CD4-positive, alpha-beta T cell treated with Interleukin-2 at 100 ng/mL for 4 hours (primary cell): ENCODE measurements around the gene FBXW8.

Experiments used
- DNase-seq: peaks from one replicate; pipeline ENCODE4 v3.0.0-alpha.2; 2020; ENCODE audit warnings: low spot score

FBXW8 gene

DNA sequence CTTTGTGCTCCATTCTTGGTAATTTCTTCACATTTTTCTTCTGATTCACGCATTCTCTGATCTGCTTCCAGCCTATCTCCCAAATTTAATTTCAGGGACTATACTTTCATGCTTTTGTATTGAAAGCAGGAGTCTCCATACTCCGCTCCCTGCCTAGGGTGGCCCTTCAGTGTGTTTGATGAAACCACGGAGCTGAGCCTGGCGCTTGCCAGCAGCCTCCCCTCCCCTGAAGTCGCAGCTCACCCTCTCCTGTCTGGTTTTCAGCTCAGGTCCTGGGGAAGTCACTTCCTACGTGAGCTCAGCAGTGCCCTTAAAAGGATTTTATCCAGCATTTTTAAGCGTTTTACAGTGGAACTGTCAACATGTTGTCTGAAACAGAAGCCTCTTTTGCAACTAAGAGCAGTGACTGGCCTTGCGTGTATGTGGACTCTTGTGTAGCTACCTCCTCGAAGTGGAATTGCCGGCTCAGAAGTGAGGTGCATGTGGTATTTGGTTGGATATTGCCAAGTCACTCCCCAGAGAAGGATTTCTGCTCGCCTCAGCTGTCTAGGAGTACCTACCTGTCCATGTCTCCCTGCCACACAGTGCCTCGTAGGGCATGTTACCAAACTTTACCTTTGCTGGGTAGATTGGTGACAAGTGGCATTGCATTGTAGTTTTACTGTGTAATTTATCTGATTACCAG, 109.9 kb downstream of the FBXW8 start:
- no peak for DNase-seq

DNA sequence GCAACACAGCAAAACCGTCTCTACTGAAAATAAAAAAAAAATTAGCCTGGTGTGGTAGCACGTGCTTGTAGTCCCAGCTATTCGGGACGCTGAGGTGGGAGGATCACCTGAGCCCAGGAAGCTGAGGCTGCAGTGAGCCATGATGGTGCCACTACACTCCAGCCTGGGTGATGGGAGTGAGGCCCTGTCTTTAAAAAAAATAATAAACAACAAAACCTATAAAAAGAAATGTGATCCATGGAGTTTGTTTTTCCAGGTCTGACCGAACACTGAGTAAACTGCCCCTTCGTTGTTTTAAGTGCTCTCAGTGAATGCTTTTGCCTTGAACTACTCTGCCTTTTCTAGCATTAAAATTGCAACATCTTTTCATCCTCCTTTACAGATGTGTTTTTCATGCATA, 111.7 kb downstream of the FBXW8 start:
- DNase-seq, result no peak

DNA sequence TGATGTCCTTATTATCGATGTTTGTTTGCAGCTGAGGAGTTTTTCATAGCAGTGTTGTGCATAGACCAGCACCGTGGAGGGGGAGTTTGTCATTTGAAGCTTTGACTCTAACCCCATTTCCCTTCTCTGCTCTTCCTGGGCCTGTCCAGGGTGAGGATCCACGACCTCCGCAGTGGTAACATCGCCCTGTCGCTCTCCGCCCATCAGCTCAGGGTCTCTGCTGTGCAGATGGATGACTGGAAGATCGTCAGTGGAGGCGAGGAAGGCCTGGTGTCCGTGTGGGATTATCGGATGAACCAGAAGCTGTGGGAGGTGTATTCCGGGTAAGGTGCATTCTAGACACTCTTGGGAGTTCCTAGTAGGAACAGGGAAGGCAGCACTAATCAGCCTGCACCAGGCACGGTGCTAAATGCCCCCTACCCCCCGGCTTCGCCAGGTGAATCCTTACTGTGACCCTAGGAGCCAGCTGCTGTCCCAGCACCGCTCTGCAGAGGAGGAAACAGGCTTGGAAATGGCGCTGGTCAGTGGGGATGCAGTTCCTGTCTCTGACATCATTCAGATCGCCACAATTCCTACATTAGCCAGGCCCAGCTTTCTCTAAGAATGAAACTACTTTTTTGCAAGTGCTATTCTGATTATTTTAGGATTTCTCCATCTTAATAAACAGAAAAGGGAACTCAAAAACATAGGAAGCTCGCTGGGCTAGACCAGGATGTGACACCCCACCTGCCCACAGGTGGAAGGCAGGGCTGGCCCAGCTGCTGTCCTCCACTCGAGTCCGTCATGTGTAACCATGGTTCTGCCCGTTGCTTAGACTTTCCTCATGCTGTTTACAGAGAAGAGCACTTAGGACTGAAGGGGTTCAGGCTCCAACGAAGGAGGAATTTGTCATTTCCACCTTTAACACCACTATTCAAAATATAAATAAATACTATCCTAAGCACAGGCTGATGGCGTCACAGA, 113.5 kb downstream of the FBXW8 start:
- no peak for DNase-seq

DNA sequence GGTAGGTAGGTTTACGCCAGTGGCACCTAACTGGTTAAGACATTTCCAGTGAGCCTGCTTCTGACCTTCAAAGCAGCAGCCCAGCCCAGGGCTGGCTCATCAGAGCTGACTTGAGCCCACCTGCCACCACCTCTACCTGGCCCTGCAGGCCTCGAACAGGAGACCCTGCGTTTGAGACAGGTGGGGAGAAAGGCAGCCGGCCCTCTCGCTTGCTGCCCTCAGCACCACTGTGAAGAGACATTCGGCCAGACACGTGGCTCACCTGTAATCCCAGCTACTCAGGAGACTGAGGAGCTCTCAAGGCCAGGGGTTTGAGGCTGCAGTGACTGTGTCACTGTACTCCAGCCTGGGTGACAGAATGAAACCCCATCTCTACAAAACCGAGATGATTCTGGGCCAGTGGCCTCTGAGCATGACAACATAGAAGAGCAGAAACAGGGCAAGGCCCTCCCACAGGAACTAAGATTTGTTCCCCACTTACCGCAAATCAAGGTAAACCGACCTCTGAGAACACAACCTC, 114.3 kb downstream of the FBXW8 start:
- DNase-seq, result no peak

DNA sequence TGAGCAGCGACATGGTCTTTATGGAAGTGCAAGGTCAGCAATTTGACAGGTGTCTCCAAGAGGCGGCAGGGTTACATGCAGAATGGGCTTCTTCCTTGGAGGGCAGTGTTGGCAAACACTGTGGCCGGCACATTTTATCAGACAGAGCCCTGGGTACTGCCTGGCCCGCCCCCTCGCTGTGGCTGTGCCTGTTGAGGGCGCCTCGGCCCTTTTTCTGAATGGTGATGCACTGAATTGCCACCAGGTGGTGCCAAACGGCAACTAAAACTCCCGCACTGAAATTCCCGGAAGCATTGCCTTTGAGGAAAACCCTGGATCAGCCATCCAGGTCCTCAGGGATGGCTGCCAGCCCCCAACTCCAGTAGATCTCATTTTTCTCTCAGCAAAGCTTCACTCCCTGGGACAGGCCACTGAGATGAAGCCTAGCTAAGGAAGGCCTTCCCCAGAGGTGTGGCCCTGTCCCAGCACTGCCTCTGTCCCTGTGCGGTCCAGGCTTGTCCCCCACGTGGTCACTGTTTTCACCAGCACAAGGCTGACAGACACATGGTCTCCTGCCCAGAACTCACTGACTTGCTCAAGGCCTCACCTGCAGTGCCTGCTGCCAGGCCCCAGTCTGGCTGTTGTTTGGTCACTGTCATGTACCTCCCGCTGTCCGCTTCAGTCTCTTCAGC, 114.9 kb downstream of the FBXW8 start:
- peak; percentile 51 for DNase-seq

DNA sequence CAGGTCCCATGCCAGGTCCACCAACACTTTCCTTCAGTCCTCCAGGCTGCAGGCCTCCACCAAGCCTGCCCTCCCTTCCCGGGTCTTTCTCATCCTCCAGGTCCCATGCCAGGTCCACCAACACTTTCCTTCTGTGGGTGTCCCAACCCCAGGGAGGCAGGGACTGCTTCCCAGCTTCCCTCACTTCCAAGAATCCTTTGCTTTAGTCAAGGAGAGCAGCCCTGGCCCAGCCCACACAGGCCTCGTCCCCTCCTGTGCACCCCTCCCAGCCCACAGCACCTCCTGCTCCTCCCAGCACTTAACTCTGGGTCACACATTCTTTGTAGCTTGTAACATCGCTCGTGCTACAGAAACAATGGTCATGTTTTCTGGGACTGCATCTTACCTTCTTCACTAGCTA, 115.6 kb downstream of the FBXW8 start:
- no peak for DNase-seq

DNA sequence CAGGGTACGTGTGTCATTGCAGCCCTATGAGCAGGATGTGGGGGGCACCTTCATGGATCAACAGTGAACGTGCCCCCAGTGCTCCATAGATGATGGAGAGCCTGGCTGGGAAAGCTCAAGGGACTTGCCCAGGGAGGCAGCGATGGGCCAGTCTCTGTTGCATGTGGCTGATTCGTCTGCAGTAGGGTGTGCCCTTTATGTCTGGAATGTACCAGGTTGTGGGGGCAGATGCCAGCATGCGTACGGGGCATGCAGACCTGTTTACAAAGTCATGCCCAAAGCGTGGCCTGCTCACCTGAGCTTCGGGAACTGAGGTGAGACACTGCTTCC, 116.1 kb downstream of the FBXW8 start:
- no peak for DNase-seq

DNA sequence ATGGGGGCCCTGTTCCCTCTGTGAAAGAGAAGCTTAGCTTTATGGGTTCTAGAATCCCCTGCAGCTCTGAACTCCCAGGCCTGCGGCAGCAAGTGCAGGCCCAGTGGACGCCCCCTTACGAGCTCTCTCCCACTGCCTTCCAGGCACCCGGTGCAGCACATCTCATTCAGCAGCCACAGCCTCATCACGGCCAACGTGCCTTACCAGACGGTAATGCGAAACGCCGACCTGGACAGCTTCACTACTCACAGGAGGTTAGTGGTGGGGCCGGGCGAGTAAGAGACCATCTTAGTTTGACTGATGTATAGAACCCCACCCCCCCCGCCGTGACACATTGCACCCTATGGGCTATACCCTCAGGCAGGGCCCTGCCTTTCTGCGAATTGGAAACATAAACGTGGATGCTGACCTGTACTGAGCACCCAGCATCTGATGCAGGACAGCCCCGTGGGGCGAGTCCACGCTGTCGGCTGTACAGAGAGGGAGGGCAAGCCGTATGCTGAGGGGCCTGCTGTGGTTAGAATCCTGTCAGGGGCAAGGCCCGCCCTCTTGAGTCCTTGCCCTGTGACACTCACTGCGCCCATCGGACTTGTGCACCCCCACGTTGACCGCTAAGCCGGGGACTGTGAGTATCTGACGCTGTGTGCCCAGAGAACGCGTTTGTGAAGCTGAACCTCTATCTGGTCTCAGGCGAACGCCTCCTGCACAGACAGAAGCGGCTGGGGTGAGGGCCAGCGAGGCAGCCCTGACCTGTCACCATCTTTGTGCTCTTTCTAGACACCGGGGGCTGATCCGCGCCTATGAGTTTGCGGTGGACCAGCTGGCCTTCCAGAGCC, 116.7 kb downstream of the FBXW8 start:
- no peak for DNase-seq

DNA sequence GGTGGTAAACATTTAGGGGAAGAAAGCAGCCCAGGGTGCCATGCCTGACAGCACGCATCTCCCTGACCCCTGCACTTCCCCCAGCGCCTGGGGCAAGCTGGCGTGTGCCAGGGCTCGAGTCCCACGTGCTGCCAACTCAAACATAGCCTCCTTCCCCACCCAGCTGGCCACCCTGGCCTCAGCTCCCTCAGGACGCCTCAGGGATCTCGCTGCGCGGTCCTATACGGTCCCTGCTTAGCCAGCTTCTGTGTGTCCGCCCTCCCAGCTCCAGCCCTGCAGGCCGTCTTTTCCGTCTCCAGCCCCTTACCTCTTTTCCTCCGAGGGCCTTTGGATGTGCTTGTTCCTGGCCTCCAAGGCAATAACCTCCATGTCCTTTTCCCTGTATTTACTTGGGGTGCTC, 117.5 kb downstream of the FBXW8 start:
- no peak for DNase-seq

DNA sequence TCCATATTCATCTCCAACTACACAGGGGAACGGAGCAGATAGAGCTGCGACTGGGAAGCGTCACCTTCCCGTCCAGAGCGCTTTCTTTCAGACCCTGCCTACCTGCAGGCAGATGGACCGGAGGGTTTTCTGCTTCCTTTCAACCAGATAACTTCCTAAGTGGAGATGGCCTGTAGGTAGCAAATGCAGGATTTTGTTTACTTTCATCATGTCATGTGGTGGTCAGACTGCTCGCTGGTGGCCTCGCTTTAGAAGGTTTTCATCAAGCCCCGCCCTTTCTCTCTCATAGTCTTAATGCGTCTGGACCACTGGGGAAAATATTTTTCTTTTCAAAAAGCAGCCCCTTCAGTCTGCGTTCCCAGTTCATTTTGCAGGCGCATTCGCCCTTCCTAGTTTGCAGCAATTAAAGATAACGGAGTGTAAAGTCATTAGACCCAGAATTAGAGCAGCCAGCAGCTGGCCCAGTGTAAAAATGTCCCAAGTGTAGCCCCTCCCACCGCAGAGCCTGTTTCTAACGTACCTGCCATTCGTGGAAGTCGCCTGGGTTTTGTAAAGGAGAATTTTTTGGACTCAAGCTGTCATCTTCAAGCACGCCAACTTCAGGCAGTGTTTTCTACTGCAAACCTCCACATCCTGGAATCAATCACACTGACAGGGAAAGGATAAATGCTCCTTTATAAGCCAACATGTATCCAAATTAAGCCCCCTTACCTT, 119.6 kb downstream of the FBXW8 start:
- DNase-seq, result no peak

DNA sequence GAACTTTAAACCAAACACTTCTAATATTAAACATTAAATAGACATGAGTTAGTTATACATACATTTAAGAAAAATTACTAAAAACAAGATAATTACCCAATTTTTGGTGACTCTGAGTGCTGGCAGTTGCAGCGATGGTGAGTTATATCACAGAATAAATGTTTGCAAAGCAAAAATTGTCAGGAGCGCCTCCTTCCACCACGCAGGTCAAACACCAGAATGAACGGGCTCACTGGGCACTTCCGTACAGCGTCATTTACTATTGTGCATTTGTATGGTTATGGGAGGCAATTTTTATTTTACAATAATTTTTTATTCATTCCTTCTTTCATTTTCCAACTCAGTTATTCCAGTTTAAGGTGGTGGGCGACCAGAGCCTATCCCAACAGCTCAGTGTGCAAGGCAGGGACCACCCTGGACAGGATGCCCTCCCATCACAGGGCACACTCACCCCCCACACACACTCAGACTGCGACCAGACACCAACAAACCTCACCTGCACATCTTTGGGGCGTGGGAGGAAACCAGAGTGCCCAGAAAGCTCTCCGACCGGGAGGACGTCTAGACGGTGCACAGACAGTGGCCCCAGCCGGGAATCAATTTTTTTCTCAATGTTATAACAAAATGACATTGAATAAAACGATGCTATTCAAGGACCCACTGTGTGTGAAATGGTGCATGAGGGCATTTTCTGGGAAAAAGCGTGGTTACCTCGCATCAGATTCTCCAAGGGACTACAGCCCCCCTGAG, 121.3 kb downstream of the FBXW8 start:
- DNase-seq, result no peak

DNA sequence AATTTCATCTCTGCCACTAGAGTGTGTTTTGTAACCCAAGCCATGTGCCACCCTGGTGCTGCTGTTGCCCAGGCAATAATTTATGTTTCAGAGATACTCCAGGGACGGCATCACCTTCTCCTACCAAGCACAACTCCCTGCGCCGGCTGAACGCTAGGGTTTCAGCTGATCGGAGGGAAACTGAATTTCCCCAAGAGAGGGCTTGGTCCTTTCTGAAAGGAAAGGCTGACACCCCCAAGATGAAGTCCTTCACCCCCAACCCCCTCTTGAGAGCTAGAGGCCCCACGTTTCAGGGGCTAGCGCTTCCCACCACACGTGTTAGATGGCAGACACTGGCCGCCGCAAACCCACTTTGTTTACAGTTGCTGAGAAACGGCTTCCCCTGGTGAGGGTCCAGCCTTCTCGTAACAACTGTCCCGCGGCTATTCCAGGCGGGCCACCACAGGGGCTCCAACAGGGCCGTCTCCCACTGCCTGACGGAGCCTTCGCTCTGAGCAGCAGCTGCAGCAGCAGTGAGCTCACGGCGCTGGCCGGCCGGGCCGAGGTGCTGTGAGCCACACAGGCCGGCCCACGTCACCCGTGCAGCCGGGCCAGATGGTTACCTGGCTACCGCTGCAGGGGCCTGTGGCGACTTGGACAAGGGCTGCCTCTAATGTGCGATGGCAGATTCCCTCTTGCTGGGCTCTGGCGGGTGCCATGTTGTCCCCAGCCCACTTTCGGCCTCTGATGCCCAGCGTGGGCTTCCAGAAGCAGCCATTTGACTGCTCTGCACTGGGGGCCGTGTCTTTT, 122.0 kb downstream of the FBXW8 start:
- no peak for DNase-seq

DNA sequence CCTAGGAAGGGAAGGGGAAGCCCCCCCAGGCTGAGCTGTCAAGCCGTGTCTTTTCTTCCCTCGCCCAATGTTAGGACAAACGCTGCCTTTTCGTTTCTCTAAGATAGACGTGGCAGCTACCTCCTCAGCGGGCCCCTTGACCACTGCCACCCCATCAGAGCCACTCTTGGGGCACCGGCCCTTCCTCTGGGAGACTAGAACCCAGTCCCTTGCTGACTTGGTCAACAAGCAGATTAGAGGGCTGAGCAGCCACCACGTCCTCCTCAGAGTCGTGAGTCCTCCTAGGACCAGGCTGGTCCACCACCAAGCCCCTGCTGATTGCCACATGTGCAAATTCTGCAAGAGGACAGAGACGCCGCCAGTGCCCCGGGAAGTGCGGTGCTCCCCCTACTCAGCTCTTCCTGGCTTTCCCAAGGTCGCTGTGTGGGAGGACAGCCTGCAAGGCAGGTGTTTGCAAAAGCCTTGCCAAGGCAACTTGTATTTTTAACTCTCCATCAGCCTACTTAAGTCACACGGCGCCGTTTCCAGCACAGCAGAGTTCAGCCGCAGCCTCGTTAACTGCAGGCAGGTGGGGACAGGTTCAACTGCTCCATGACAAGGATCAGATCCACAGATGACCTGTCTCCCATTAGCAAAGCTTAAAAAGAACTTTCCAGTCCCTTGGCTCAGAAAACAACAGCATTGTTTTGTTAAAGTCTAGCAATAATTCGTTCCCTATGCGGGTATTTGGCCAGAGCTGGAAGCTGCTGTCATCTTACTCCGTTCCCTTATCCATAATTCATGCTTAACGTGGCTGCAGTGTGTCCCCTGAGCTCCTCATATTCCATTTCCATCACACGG, 122.9 kb downstream of the FBXW8 start:
- no peak for DNase-seq

DNA sequence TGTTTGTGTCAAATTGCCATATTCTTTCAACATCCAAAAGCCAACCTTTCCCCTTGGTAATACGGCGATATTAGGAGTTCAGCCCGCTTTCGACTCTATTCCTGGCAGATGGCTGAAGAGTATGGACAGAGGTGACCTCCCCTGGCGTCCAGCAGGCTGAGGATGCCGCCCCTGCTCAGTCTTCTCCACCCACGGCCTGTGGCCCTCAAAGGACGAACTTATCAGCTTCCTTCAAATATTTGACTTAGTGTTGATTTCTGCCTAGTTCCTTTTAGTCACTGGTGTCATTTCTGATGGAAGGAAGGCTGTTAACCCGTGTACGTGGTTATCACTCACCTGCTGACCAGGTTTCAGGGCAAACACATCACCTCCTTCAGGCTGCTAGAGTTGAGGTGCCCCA, 123.5 kb downstream of the FBXW8 start:
- DNase-seq, result no peak

DNA sequence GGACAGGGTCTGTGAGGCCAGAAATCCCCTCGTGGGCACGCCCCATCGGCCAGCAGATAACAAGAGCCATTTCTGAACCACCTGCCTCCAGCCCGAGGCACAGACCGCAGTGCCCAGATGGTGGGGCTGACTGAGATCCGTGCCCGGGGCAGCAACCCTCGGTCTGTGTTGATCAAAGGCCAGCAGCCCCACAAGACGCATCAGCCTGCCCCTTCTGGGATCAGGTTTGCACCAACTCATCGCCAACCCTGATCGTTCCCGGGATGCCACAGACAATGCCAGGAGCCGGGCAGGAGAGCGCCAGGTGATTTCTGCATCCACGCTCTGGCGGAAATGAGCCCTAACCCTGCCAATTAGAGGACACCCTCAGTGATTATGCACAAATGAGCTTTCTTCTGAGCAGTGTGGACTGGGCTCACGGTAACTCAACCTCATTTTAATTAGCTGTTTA, 124.0 kb downstream of the FBXW8 start:
- DNase-seq, result no peak

DNA sequence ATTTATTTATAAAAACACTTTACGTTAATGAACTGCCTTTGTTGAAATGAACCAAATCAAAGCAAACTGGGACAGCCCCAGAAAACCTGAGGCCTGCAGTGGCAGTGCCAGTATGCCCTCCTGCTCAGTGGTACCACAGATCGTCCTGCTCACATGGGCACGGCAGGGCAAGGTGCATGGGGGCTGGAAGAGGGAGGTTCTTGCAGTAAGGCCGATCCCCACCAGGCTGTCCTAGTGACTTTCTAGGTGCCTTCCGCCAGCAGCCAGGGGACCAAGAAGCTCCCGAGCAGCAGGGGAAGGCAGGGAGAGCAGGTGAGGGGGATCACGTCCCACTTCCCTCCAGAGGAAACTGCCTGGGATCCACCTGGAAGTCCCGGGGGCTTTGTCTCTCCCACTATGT, 124.5 kb downstream of the FBXW8 start:
- no peak for DNase-seq

DNA sequence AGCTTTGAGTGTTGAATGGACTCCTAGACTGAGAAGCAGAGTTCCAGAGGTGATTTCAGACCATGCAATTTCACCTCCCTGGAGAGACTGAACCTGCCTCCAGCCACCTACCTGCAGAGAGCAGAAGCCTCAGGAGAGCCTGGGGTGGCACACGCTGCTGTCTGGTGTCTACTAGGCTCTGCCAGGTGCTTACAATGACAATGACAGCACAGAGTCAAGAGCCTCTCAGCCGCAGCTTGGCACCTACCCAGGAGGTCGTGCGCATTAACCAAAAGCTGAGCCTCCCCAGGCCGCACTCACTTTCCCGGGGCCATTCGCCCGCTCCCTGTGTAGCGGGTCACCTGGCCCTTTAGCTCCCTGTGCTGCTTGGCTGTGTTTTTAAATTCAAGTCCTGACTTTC, 125.3 kb downstream of the FBXW8 start:
- no peak for DNase-seq

DNA sequence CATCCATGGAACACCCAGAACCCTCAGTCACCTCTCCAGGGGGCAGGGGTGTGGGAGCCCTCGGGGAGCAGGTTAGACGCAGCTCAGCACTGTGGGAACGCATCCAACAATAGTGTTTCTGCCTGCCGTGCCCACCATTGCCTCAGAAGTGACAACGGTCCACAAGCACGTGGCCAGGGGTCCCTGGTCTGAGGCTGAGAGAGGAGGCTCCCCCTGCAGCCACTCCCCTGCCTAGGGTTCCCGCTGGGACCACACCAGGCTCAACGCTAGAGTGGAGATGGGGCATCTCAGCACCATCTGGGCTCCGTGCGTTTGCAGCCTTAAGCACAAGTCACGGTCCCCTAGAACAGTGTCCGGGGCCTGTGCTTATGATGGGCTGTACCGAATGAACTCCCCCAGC, 125.8 kb downstream of the FBXW8 start:
- no peak for DNase-seq
